CD8-positive, alpha-beta memory T cell (primary cell): Measurements from ENCODE around the gene IL2. TPM values are rescaled to one million over a fixed set of nuclear protein-coding genes. Genes with fewer than 3 reads are reported as not detected.
A peak's percentile ranks its signal among the peaks of the same experiment; 100 is the strongest.

ENCODE experiments used
- CTCF ChIA-PET: fragments of 350-600 bp; sonication (Branson Sonifier 250); formaldehyde crosslinking; loops from one replicate; lab custom pipeline; 2021; ENCODE audit warnings: antibody characterized with exemption; lab: Charles Lee
- POLR2A ChIA-PET: fragments of 350-600 bp; sonication (Branson Sonifier 250); formaldehyde crosslinking; loops from one replicate; lab custom pipeline; 2021; ENCODE audit warnings: antibody characterized with exemption; lab: Charles Lee
- DNase-seq, 5 donors: peaks; one replicate each; pipeline versions ENCODE4 v3.0.0 to v3.0.0-alpha.2; 2020 to 2022; ENCODE audit warnings: mixed read lengths in 1 of 5
- H3K27ac ChIP-seq: one replicate; pipeline ENCODE4 v1.7.0; 2013; ENCODE audit warnings: low read depth, mild to moderate bottlenecking, low read length, moderate library complexity
- H3K27me3 ChIP-seq: 2 replicates; pipeline ENCODE4 v1.7.0; 2013; ENCODE audit warnings: low read length, mild to moderate bottlenecking; ENCODE audit not compliant: insufficient read depth, poor library complexity, severe bottlenecking
- H3K36me3 ChIP-seq: 2 replicates; pipeline ENCODE4 v1.7.0; 2013; ENCODE audit warnings: mild to moderate bottlenecking, low read length, moderate library complexity; ENCODE audit not compliant: insufficient read depth
- H3K4me1 ChIP-seq: 2 replicates; pipeline ENCODE4 v1.7.0; 2013; ENCODE audit warnings: mild to moderate bottlenecking, low read length, moderate library complexity; ENCODE audit not compliant: insufficient read depth
- H3K4me3 ChIP-seq: 2 replicates; pipeline ENCODE4 v1.7.0; 2013; ENCODE audit warnings: mild to moderate bottlenecking, low read length
- H3K9me3 ChIP-seq: 2 replicates; pipeline ENCODE4 v1.7.0; 2013; ENCODE audit warnings: mild to moderate bottlenecking, low read length
- H3K27ac Mint-ChIP-seq, 8 donors: one replicate each; pipeline ENCODE4 v1.8.0; 2020 to 2021; ENCODE audit warnings: mixed read lengths in 8 of 8, mild to moderate bottlenecking in 6 of 8, inconsistent platforms in 3 of 8, moderate library complexity in 3 of 8
- H3K27me3 Mint-ChIP-seq, 2 donors: one replicate each; pipeline ENCODE4 v1.8.0; 2020 to 2021; ENCODE audit warnings: mixed read lengths in 2 of 2, mild to moderate bottlenecking in 1 of 2, moderate library complexity in 1 of 2
- H3K36me3 Mint-ChIP-seq, 3 donors: one replicate each; pipeline ENCODE4 v1.8.0; 2020 to 2021; ENCODE audit warnings: mixed read lengths in 3 of 3, inconsistent platforms in 1 of 3, mild to moderate bottlenecking in 1 of 3
- H3K4me1 Mint-ChIP-seq, 3 donors: one replicate each; pipeline ENCODE4 v1.8.0; 2020 to 2021; ENCODE audit warnings: mixed read lengths in 3 of 3, inconsistent platforms in 1 of 3, mild to moderate bottlenecking in 1 of 3
- H3K4me3 Mint-ChIP-seq, 7 donors: one replicate each; pipeline ENCODE4 v1.8.0; 2020 to 2021; ENCODE audit warnings: mixed read lengths in 7 of 7, mild to moderate bottlenecking in 6 of 7, moderate library complexity in 4 of 7, inconsistent platforms in 2 of 7
- H3K9me3 Mint-ChIP-seq, 5 donors: one replicate each; pipeline ENCODE4 v1.8.0; 2020 to 2022; ENCODE audit warnings: mixed read lengths in 5 of 5, mild to moderate bottlenecking in 3 of 5, moderate library complexity in 2 of 5, inconsistent platforms in 1 of 5
- polyA plus RNA-seq: library from polyadenylated mRNA; unstranded; fragments of 300-500 nt; fragmentation: Illumina TruSeq; gene quantifications from one replicate; pipeline ENCODE4 v1.2.3, GENCODE V29; 2021
- total RNA-seq, 2 experiments: library from RNA; stranded (reverse); gene quantifications; one replicate each; pipeline ENCODE4 v1.2.3, GENCODE V29; 2021

IL2 gene
- total and polyA plus RNA-seq, 3 experiments from 2014 or later: 0.46 to 179 (median 173) TPM

DNA sequence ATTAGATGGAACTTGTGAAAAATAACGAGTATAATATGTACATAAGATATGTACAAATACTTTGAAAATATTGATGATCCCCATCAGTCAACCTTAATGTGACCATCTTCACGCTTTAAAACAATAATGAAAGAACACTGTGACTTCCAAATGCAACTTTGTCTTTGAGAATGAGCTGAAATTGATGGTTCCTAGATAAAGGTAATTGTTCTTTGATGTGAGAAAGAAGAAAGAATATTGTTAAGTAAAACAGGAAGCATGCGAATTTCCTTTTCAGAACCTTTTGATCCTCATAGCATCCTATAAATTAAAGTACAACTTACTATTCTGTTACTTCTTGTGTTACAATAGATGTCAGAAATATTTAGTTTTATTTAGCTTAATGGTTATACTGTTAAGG lies 22.2 kb downstream of the IL2 start:
- peak in 1 of 5 donors; percentile 10 for DNase-seq
- Mint-ChIP-seq H3K36me3 (no peaks in the 10 kb centered on the region), H3K4me3 (no peak overlapping the region), H3K27me3 (no peaks in the 10 kb centered on the region), H3K27ac (no peak overlapping the region), H3K4me1 (peaks cover 13 to 26% (median 23%) of the 10 kb centered on the region in 3 donors), H3K9me3 (no peaks in the 10 kb centered on the region)
- peaks cover 17% of the 10 kb centered on the region for H3K4me1 ChIP-seq
- H3K9me3 ChIP-seq: no peaks in the 10 kb centered on the region
- H3K27me3 ChIP-seq: no peaks in the 10 kb centered on the region
- H3K36me3 ChIP-seq: no peaks in the 10 kb centered on the region
- ChIA-PET CTCF (no interaction called here), POLR2A (no interaction called here)
- no peak overlapping the region for H3K4me3 ChIP-seq
- no peak overlapping the region for H3K27ac ChIP-seq

GRCh38 chr4:122431351-122431750 lies 25.2 kb downstream of the IL2 start:
- ChIA-PET POLR2A (no interaction called here), CTCF (no interaction called here)
- H3K4me1 ChIP-seq: peaks cover 17% of the 10 kb centered on the region
- H3K27ac ChIP-seq: no peak overlapping the region
- Mint-ChIP-seq H3K27me3 (no peaks in the 10 kb centered on the region), H3K4me3 (no peak overlapping the region), H3K36me3 (no peaks in the 10 kb centered on the region), H3K27ac (no peak overlapping the region), H3K9me3 (no peaks in the 10 kb centered on the region), H3K4me1 (peaks cover 13 to 26% (median 23%) of the 10 kb centered on the region in 3 donors)
- no peaks in the 10 kb centered on the region for H3K9me3 ChIP-seq
- H3K4me3 ChIP-seq: no peak overlapping the region
- no peak for DNase-seq
- H3K27me3 ChIP-seq: no peaks in the 10 kb centered on the region
- no peaks in the 10 kb centered on the region for H3K36me3 ChIP-seq

DNA sequence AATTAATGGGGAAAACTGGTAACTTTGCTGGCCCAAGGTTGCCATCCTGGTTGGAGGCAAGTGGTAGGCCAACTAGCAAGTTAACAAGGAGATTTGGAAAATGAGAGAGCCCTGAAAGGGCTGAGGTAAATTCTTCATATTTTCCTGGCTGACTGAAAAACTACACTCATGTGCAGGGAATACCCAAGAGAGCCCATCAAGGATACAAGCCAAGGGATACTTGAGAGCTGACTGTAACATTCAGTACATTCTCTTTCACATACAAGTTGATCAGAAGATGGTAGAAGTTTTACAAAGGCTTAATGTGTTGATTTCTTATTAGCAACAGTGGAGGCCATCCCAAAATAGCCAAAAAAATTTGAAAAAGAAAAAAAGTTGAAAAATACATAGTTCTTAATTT lies 33.3 kb downstream of the IL2 start:
- ChIA-PET CTCF (no interaction called here), POLR2A (no interaction called here)
- H3K9me3 ChIP-seq: no peaks in the 10 kb centered on the region
- no peaks in the 10 kb centered on the region for H3K27me3 ChIP-seq
- H3K27me3 Mint-ChIP-seq: no peaks in the 10 kb centered on the region
- no peak overlapping the region for H3K27ac Mint-ChIP-seq
- H3K4me1 Mint-ChIP-seq: no peaks in the 10 kb centered on the region
- H3K4me3 ChIP-seq: no peak overlapping the region
- no peak for DNase-seq
- peaks cover 0 to 5% (median 2%) of the 10 kb centered on the region in 3 donors for H3K36me3 Mint-ChIP-seq
- H3K27ac ChIP-seq: no peak overlapping the region
- no peak overlapping the region for H3K4me3 Mint-ChIP-seq
- no peaks in the 10 kb centered on the region for H3K36me3 ChIP-seq
- no peaks in the 10 kb centered on the region for H3K4me1 ChIP-seq
- H3K9me3 Mint-ChIP-seq: peaks cover 0 to 8% (median 4%) of the 10 kb centered on the region in 5 donors

DNA sequence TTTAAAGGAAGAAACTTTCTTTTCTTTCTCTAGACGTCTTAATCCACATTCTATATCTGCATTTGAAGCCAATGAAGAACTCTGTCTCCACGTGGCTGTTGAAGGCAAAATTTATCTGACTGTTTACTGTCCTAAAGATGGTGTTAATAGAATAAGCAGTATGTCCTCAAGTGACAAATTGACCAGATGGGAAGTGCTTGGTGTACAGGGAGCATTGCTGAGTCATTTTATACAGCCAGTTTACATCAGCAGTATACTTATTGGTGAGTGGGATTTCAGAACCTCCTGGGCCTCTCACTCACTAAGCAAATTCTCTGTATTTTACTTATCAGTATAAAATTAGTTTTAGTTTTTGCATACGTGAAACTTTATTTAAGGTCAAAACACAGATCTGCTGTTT lies 44.0 kb downstream of the IL2 start:
- H3K9me3 ChIP-seq: no peaks in the 10 kb centered on the region
- no peak for DNase-seq
- H3K9me3 Mint-ChIP-seq: no peaks in the 10 kb centered on the region
- no peaks in the 10 kb centered on the region for H3K36me3 ChIP-seq
- H3K27ac ChIP-seq: no peak overlapping the region
- H3K27ac Mint-ChIP-seq: peak overlapping the region in 1 of 8 donors; percentile 66
- no peaks in the 10 kb centered on the region for H3K4me1 ChIP-seq
- H3K4me3 Mint-ChIP-seq: no peak overlapping the region
- no peaks in the 10 kb centered on the region for H3K4me1 Mint-ChIP-seq
- H3K27me3 ChIP-seq: no peaks in the 10 kb centered on the region
- H3K36me3 Mint-ChIP-seq: no peaks in the 10 kb centered on the region
- CTCF ChIA-PET: no interaction called here
- H3K4me3 ChIP-seq: no peak overlapping the region
- POLR2A ChIA-PET: no interaction called here
- no peaks in the 10 kb centered on the region for H3K27me3 Mint-ChIP-seq

DNA sequence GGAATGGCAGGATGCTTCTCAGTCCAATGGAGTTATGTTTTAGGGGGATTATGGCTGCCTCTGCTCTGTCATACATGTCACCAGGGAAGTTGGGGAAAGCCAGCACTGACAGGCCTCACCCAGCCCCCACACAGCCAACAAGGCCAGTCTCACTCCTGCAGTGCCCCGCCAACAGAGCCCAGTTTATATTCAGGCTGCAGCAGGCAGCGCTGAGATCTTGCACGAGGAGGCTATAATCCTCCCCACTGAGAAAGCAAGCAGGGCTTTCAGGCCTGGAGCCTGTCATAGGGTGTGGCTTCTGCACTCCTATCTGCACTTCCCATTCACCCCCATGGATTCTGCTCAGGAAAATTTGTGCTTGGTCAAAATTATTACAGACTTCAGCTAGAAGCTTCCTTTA lies 52.7 kb downstream of the IL2 start:
- CTCF ChIA-PET: no interaction called here
- Mint-ChIP-seq H3K4me1 (no peaks in the 10 kb centered on the region), H3K27ac (no peak overlapping the region), H3K4me3 (no peak overlapping the region), H3K9me3 (peaks cover 0 to 4% (median 0%) of the 10 kb centered on the region in 5 donors), H3K36me3 (peaks cover 0 to 4% (median 0%) of the 10 kb centered on the region in 3 donors), H3K27me3 (peaks cover 0 to 4% of the 10 kb centered on the region in 2 donors)
- Histone ChIP-seq H3K4me1 (no peaks in the 10 kb centered on the region), H3K27ac (no peak overlapping the region), H3K9me3 (no peaks in the 10 kb centered on the region), H3K27me3 (no peaks in the 10 kb centered on the region), H3K36me3 (no peaks in the 10 kb centered on the region), H3K4me3 (no peak overlapping the region)
- no peak for DNase-seq
- POLR2A ChIA-PET: no interaction called here

Other genes starting within 250 kb of the IL2 start
- not detected for gene ADAD1, start 77.7 kb downstream of the IL2 start, total RNA-seq
- not detected for gene ADAD1, start 77.7 kb downstream of the IL2 start, polyA plus RNA-seq
- gene IL21, start 164.3 kb upstream of the IL2 start, total RNA-seq: 1 to 10 TPM; 3.1 to 3.5 TPM
- gene IL21, start 164.3 kb upstream of the IL2 start, polyA plus RNA-seq: not detected